GM18519 (cell line): ENCODE results near the gene CYTH4.

Experiments
- ATAC-seq: cut with Tn5 transposase; IDR thresholded peaks from one replicate; pipeline ENCODE4 v1.9.1; 2021; ENCODE audit warnings: mild to moderate bottlenecking, moderate library complexity; ENCODE audit not compliant: unreplicated experiment, low FRiP score

The CYTH4 gene

DNA sequence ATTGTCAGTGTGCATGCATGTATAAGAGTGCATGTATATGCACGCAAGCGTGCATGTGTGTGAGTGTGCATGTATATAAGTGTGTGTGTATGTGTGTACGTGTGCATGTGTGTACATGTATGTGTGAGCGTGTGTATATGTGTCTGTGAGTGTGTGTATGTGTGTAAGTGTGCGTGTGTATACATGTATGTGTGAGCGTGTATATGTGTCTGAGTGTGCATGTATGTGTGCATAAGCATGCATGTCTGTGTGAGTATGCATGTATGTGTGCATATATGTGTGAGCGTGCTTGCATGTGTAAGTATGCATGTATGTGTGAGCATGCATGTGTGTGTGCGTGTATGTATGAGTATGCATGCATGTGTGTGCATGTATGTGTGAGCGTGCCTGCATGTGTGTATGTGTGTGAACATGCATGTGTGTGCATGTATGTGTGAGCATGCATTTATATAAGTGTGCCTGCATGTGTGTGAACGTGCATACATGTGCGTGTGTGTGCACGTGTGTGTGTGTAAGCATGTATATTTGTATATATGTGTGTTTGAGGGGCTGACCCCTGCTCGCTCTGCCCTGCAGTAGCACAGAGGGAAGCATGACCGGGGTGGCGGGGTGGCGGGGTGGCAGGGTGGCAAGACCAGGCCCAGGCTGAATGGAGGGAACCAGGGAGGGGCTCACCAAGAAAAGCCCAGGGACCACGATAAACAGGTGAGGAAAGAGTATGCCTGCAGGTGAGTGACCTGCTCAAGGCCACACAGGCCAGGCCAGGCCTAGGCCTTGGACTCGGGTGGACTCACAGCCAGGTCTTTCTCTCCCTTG is 26.3 kb downstream of the CYTH4 start:
- no peak for ATAC-seq

- ATAC-seq = no peak
Observed at GRCh38 chr22:37309211-37310074, 27.1 kb downstream of the CYTH4 start.

GRCh38 chr22:37310075-37310606 is 27.8 kb downstream of the CYTH4 start:
- no peak for ATAC-seq

GRCh38 chr22:37310815-37311595 is 28.7 kb downstream of the CYTH4 start:
- no peak for ATAC-seq

DNA sequence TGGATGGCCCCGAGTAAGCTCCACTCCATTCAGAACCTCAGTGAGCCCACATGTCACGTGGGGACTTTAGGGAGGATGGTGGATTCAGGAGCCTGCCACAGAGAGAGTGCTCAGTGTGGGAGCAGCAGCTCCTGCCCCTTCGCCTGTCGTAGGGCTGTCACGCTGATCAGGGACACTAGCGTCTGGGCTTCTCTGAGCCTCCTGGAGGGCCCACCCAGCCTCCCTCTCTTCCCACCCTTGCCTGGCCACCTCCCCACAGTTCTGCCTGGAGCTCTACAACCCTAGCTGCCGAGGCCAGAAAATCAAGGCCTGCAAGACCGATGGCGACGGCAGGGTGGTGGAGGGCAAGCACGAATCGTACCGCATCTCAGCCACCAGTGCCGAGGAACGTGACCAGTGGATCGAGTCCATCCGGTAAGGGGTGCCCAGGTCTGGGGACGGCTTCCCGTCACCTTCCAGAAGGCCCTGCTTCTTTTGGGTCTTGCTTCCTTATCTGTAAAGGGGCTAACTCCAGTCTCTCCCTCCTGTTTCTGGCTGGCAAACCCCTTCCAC is 29.5 kb downstream of the CYTH4 start:
- no peak for ATAC-seq

GRCh38 chr22:37312549-37313183 is 30.4 kb downstream of the CYTH4 start:
- ATAC-seq = no peak

GRCh38 chr22:37313376-37314314 is 31.3 kb downstream of the CYTH4 start:
- no peak for ATAC-seq

DNA sequence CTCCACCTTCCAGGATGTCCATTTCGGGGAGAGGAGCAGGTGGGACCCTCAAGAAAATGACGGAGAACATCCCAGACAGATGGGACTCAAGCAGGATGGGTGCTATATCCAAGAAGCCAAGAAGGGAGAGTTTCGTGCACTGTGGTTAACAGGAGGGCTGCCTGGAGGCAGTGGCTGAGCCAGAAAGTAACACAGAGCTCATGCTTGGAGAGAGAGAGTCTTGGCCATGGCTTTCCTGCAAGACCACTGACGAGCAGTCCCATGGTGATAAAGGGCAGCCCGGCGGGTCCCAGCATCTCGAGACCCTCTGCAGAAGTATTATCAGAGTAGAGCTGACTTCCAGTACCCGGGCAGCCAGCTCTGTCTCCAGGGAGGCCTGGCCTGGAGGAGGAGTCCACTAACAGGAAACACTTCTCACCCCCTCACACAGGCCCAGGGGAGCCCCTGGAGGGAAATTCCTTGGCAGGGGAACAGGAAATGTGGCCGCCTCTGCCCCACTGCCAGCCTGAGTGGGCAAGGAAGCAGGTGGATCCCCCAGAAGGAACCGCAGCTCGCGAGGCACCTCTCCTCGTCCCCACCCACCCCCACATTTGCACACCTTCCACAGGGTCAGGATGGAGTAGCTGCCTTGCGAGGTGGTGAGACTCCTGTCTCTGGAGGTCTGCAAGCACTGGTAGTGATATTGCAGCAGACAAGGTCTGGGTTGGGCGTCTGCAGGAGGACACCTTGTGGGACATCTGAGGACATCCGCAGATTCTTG is 32.2 kb downstream of the CYTH4 start:
- no peak for ATAC-seq

- no peak for ATAC-seq
Observed at GRCh38 chr22:37316405-37316804, 34.1 kb downstream of the CYTH4 start.

DNA sequence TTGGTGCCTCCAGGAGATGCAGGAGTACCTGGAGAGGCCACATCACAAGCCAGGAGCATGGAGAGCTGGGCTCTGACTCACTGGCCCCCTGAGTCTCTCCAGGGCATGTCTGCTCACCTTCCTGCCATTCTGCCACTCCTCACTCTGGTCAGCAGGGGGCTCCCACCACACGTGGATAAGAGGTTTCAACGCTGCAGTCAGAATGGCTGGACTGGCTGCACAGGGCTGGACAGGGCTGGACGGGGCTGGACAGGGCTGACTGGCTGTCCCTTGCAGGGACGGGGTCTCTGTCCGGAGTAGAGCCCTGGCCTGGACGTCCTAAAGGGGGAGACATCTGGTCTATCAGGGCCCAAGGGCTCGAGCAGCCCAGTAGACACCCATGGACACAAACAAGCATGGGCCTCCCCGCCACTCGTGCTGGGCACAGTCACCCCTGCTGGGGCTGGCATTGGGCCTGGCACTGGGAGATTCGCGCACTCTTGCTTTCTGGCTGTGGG is 34.6 kb downstream of the CYTH4 start:
- ATAC-seq = no peak

DNA sequence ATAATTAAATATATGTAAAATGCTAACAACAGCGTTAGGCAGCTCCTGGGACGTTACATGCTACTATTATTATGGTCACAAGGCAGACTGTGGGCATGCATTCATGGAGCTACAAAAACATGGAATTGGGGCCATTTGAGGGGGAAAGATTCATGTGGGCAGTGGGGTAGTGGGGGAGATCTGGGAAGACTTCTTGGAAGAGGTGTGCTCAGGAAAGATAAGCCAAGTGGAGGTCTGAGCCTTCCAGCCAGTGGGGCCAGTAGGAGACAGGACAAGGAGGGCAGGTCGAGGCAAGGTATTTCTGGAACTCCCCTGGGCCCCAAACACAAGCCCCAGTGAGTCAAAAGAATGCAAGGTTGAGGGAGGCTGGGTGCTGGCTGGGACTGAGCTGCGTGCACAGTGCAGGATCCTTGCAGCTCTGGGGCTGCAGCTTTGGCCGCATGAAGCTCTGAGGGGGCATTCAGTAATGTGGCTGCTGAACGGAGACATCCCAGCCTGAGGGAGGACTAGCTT is 35.4 kb downstream of the CYTH4 start:
- no peak for ATAC-seq

GRCh38 chr22:37318364-37319109 is 36.2 kb downstream of the CYTH4 start:
- no peak for ATAC-seq

GRCh38 chr22:37319469-37319868 is 37.2 kb downstream of the CYTH4 start:
- ATAC-seq = no peak

- ATAC-seq = no peak
Observed at GRCh38 chr22:37320726-37321677, 38.7 kb downstream of the CYTH4 start.

DNA sequence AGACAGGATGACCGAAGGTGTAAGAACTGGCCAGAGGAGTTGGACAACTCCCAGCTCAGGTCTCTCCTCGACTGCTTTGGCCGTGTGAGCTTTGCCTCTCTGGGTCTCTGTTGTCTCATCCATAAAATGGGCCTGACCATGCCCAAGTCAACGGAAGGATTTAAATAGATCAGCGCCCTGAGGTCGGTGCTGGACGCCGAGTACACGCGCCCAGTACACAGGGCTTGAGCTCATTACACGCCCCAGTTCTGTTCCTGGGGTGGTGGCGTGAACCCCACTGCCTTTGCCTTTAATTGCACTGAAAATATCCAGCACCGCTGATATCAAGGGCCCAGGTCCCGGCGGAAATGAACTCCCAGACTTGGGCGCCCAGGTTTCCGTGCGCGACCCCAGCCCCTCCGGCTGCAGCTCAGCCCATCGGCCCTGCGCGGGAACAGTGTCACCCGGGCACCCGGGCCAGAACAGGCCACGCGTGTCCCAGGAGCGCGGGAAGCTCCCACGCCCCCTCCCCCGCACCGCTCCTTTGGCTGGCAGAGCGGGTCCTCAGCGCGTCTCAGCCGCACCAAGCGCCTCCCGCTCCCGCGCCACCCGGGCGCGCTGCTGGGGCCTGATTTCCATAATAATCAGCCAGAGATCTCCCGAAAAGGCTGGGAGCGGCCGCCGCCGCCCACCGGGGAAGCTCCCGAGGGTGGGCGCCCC is 42.2 kb downstream of the CYTH4 start:
- ATAC-seq = no peak
